Activated gamma-delta T cell (primary cell): ENCODE results near the gene ADGB.

ENCODE experiments used
- DNase-seq: peaks from one replicate; lab custom pipeline; 2025; lab: John Stamatoyannopoulos, UW

Gene ADGB

GRCh38 chr6:146862508-146862919 lies 263.7 kb downstream of the ADGB start:
- no peak for DNase-seq

- no peak for DNase-seq
Measured at GRCh38 chr6:146864300-146864699, 265.5 kb downstream of the ADGB start.

GRCh38 chr6:146864885-146865284 lies 266.1 kb downstream of the ADGB start:
- DNase-seq = no peak
